AG09319 (cell line): ENCODE measurements around the gene TXNDC9.
"Not testable (repeated sequence)": the region's sequence is repeated elsewhere in the genome, so short reads cannot be mapped to it uniquely, and the experiment has no call there.

ENCODE experiments used
- DNase-seq: peaks from one replicate; pipeline ENCODE4 v3.0.0-alpha.2; 2010; ENCODE audit warnings: low read depth; ENCODE audit errors: extremely low read depth
- TF ChIP-seq, protein P1 (sequence below): IDR thresholded peaks from 2 replicates; pipeline ENCODE4 v1.5.1; 2011; ENCODE audit warnings: low read depth, mild to moderate bottlenecking, inconsistent platforms, low read length, moderate library complexity

TXNDC9 gene

DNA sequence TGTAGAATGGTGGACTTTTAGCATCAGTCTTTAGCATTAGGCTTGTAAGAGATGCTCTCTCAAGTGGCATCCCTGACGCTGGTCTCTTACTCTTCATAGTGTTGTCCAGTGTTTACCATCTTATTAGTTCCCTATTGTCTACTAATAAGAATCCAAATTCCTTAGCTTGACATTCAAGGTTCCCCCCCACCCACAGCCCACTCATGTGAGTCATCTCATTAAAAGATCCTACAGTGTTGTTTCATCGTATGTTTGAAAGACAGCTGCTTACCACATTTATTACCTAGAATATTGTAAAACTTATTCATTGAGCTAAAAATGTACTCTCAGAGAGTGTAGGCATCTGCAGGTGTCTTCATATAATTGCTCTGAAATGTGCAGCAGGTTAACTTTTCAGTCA lies 29.5 kb upstream of the TXNDC9 start:
- TF ChIP-seq, protein P1, sequence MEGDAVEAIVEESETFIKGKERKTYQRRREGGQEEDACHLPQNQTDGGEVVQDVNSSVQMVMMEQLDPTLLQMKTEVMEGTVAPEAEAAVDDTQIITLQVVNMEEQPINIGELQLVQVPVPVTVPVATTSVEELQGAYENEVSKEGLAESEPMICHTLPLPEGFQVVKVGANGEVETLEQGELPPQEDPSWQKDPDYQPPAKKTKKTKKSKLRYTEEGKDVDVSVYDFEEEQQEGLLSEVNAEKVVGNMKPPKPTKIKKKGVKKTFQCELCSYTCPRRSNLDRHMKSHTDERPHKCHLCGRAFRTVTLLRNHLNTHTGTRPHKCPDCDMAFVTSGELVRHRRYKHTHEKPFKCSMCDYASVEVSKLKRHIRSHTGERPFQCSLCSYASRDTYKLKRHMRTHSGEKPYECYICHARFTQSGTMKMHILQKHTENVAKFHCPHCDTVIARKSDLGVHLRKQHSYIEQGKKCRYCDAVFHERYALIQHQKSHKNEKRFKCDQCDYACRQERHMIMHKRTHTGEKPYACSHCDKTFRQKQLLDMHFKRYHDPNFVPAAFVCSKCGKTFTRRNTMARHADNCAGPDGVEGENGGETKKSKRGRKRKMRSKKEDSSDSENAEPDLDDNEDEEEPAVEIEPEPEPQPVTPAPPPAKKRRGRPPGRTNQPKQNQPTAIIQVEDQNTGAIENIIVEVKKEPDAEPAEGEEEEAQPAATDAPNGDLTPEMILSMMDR, result no peak
- no peak for DNase-seq

DNA sequence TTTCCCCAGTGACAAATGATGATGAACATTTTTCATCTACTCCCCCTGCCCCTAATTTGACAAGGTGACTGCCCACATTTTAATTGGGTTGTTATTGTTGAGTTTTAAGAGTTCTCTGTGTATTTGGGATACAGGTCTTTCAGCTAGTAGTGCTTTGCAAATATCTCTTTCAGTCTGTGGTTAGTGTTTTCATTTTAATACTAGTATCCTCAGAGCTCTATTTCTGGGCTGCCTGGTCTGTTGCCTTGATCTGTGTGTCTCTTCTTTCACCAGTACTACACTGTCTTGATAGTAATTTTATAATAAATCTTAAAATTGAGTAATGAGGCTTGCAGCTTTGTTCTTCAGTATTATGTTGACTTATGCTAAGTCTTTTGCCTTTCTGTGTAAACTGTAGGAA lies 20.7 kb upstream of the TXNDC9 start:
- DNase-seq, result no peak
- TF ChIP-seq, protein P1, result no peak

DNA sequence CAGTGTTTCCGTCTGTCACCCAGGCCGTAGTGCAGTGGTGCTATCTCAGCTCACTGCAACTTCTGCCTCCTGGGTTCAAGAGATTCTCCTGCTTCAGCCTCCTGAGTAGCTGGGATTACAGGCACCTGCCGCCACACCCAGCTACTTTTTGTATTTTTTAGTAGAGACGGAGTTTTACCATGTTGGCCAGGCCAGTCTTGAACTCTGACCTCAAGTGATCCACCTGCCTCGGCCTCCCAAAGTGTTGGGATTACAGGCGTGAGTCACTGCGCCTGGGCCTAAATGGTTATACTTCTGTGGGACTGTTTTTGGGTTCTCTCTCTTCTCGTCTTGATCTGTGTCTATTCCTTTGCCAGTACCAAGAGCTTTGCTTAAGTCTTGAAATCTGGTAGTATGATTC lies 18.7 kb upstream of the TXNDC9 start:
- not testable (repeated sequence) for DNase-seq

DNA sequence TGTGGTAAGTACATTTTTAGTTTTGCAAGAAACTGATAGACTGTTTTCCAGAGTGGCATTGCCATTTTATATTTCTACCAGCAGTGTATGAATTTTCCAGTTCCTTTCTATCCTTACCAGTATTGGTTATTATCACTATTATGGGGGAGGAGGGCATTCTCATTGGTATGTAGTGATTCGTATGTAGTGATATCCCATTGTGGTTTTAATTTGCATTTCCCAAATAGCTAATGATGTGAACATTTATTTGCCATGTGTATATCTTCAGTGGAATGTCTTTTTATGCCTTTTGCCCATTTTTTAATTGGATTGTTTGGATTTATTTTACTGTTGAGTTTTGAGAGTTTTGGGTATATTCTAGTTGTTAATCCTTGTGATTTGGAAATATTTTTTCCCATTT lies 17.9 kb upstream of the TXNDC9 start:
- TF ChIP-seq, protein P1, result no peak
- no peak for DNase-seq

DNA sequence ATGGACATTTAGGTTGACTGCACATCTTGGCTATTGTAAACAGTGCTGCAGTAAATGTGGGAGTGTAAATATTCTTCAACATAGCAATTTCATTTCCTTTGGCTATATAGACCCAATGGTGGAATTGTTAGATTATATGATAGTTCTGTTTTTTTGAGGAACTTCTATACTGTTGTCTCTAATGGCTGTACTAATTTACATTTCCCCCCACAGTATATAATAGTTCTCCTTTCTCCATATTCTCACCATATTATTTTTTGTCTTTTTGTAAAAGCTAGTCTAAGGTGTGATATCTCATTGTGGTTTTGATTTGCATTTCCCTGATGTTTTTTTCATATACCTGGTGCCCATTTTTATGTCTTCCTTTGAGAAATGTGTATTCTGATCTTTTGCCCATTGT lies 14.1 kb upstream of the TXNDC9 start:
- DNase-seq, result no peak
- TF ChIP-seq, protein P1, result no peak

DNA sequence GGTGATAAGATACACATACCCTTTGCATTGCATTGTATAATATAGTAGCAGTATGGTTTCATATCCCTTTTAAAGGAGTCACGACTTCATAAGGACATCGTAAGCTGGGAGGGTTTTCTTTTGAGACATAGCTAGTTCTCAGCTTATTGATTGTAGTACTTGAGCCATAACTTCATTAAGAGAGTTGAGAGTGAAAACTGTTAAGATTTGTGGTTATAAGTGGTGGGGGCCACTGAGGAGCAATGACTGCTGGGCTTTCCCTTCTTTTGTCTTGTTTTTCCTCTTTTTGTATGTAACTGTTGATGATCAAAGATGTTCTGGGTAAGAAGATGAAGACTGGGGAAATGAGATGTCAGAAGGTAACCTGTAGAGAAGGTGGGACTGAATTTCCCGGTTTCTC lies 12.0 kb upstream of the TXNDC9 start:
- no peak for DNase-seq

DNA sequence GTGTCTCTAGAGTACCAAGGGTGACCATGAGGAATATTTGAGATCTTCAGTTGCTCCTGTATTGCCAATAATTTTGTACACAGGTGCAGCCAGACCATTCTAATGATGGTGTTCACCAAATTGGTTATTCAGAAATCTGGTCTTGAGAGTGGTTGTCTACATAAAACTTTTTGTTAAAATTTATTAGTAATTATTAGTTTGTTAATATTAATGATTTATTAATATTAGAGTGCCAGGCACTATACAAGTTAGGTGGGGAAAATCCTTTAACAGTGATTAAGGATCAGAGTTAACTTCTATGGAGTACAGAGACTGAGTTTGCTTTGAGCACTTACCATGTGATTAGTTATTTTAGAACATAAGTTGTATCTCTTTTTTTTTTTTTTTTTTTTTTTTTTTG lies 10.1 kb upstream of the TXNDC9 start:
- TF ChIP-seq, protein P1, result no peak
- no peak for DNase-seq

More for the DNA sequence above, 12.0 kb upstream of the TXNDC9 start:
- TF ChIP-seq, protein P1, result no peak

DNA sequence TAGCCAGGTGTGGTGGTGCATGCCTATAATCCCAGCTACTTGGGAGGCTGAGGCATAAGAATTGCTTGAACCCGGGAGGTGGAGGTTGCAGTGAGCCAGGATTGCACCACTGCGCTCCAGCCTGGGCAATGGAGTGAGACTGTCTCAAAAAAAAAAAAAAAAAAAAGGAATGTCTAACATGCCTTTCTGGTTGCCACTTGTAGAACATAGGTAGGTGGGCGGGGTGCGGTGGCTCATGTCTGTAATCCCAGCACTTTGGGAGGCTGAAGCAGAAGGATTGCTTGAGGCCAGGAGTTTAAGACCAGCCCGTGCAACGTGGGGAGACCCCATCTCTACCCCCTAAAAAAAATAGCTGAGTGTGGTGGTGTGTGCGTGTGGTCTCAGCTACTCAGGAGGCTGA lies 9.3 kb upstream of the TXNDC9 start:
- not testable (repeated sequence) for DNase-seq

DNA sequence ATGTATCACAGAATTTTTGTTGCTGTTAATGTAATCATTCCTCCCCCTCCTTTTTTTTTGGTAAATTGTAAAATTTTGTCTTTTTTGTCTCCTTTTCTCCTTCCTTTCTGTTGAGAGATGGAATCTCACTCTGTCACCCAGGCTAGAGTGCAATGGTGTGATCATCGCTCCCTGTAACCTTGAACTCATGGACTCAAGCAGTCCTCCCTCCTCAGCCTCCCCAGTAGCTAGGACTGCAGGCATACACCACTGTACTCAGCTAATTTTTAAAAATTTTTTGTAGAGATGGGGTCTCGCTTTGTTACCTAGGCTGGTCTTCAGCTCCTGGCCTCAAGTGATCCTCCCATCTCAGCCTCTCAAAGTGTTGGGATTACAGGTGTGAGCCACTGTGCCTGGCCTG lies 6.4 kb upstream of the TXNDC9 start:
- TF ChIP-seq, protein P1, result no peak
- DNase-seq, result no peak
